H9 (cell line): ENCODE results near the gene IGBP1. TPM values are rescaled to one million over a fixed set of nuclear protein-coding genes. Genes with fewer than 3 reads are reported as not detected.

Source experiments
- DNase-seq: peaks from one replicate; pipeline ENCODE4 v3.0.0-alpha.2; 2017
- H2AFZ ChIP-seq: one replicate; pipeline ENCODE4 v1.6.1; 2013; ENCODE audit warnings: mild to moderate bottlenecking, low read length, control low read depth, moderate library complexity
- H2AK5ac ChIP-seq: 2 replicates; pipeline ENCODE4 v1.6.1; 2013; ENCODE audit warnings: low read length, control low read depth, mixed read lengths; ENCODE audit not compliant: insufficient read length
- H2BK120ac ChIP-seq: one replicate; pipeline ENCODE4 v1.6.1; 2013; ENCODE audit warnings: low read depth, mild to moderate bottlenecking, low read length, control low read depth, inconsistent platforms; ENCODE audit not compliant: poor library complexity, severe bottlenecking
- H2BK12ac ChIP-seq: 2 replicates; pipeline ENCODE4 v1.6.1; 2013; ENCODE audit warnings: low read length, control low read depth, mixed read lengths, low read depth; ENCODE audit not compliant: insufficient read length
- H2BK15ac ChIP-seq: 2 replicates; pipeline ENCODE4 v1.6.1; 2013; ENCODE audit warnings: low read depth, low read length, control low read depth
- H2BK20ac ChIP-seq: one replicate; pipeline ENCODE4 v1.6.1; 2013; ENCODE audit warnings: low read depth, mild to moderate bottlenecking, low read length, control low read depth, inconsistent platforms; ENCODE audit not compliant: poor library complexity, severe bottlenecking
- H2BK5ac ChIP-seq: 2 replicates; pipeline ENCODE4 v1.6.1; 2013; ENCODE audit warnings: low read length, control low read depth, mixed read lengths; ENCODE audit not compliant: insufficient read length
- H3K14ac ChIP-seq: 2 replicates; pipeline ENCODE4 v1.6.1; 2013; ENCODE audit warnings: low read length, control low read depth; ENCODE audit not compliant: insufficient read depth
- H3K18ac ChIP-seq: 2 replicates; pipeline ENCODE4 v1.6.1; 2013; ENCODE audit warnings: low read depth, mild to moderate bottlenecking, mixed read lengths, low read length, control low read depth; ENCODE audit not compliant: insufficient read length
- H3K23ac ChIP-seq: 2 replicates; pipeline ENCODE4 v1.6.1; 2013; ENCODE audit warnings: low read length, control low read depth, mixed read lengths, low read depth; ENCODE audit not compliant: insufficient read length
- H3K23me2 ChIP-seq: 2 replicates; pipeline ENCODE4 v1.6.1; 2013; ENCODE audit warnings: low read depth, mild to moderate bottlenecking, mixed read lengths, low read length, control low read depth; ENCODE audit not compliant: insufficient read length, poor library complexity, severe bottlenecking
- H3K27ac ChIP-seq: 2 replicates; pipeline ENCODE4 v1.5.1; 2013; ENCODE audit warnings: low read length, control low read depth, mixed read lengths, low read depth; ENCODE audit not compliant: insufficient read length
- H3K27me3 ChIP-seq: 2 replicates; pipeline ENCODE4 v1.6.1; 2013; ENCODE audit warnings: low read length, control low read depth, inconsistent platforms; ENCODE audit not compliant: insufficient read depth
- H3K4ac ChIP-seq: 2 replicates; pipeline ENCODE4 v1.6.1; 2013; ENCODE audit warnings: low read depth, mild to moderate bottlenecking, control low read depth, inconsistent platforms, low read length, moderate library complexity
- H3K4me1 ChIP-seq: 2 replicates; pipeline ENCODE4 v1.6.1; 2013; ENCODE audit warnings: low read length, control low read depth, inconsistent platforms; ENCODE audit not compliant: insufficient read depth
- H3K4me2 ChIP-seq: 2 replicates; pipeline ENCODE4 v1.6.1; 2013; ENCODE audit warnings: low read length, control low read depth, mixed read lengths; ENCODE audit not compliant: insufficient read length, insufficient read depth
- H3K56ac ChIP-seq: 2 replicates; pipeline ENCODE4 v1.6.1; 2013; ENCODE audit warnings: low read depth, mild to moderate bottlenecking, mixed read lengths, low read length, control low read depth; ENCODE audit not compliant: insufficient read length
- H3K79me1 ChIP-seq: 2 replicates; pipeline ENCODE4 v1.6.1; 2013; ENCODE audit warnings: low read depth, mild to moderate bottlenecking, moderate library complexity, low read length, control low read depth, inconsistent platforms; ENCODE audit not compliant: insufficient read depth, poor library complexity, severe bottlenecking
- H3K79me2 ChIP-seq: 2 replicates; pipeline ENCODE4 v1.6.1; 2013; ENCODE audit warnings: low read length, control low read depth, inconsistent platforms; ENCODE audit not compliant: insufficient read depth
- H3K9ac ChIP-seq: 2 replicates; pipeline ENCODE4 v1.6.1; 2013; ENCODE audit warnings: low read length, control low read depth, mixed read lengths; ENCODE audit not compliant: insufficient read length; ENCODE audit errors: extremely low read depth
- H3K9me3 ChIP-seq: one replicate; pipeline ENCODE4 v1.6.1; 2013; ENCODE audit warnings: low read depth, low read length, inconsistent platforms; ENCODE audit not compliant: control insufficient read depth
- H3T11ph ChIP-seq: one replicate; pipeline ENCODE4 v1.6.1; 2013; ENCODE audit warnings: mild to moderate bottlenecking, low read length, control low read depth, inconsistent platforms
- H4K20me1 ChIP-seq: one replicate; pipeline ENCODE4 v1.6.1; 2013; ENCODE audit not compliant: control insufficient read depth, insufficient read length, insufficient read depth
- H4K5ac ChIP-seq: 2 replicates; pipeline ENCODE4 v1.6.1; 2013; ENCODE audit warnings: low read depth, mild to moderate bottlenecking, mixed read lengths, low read length, control low read depth; ENCODE audit not compliant: insufficient read length
- H4K8ac ChIP-seq: replicated peaks from 2 replicates; pipeline ENCODE4 v1.6.1; 2013; ENCODE audit warnings: low read length, control low read depth, mixed read lengths, low read depth; ENCODE audit not compliant: insufficient read length
- H4K91ac ChIP-seq: 2 replicates; pipeline ENCODE4 v1.6.1; 2013; ENCODE audit warnings: low read depth, mild to moderate bottlenecking, moderate library complexity, mixed read lengths, low read length, control low read depth; ENCODE audit not compliant: insufficient read length
- H3K27ac Mint-ChIP-seq, 3 experiments: 2 replicates in 2 of 3; 3 replicates in 1 of 3; pipeline ENCODE4 v1.8.0; 2020 to 2021; ENCODE audit warnings: mixed read lengths in 3 of 3, mild to moderate bottlenecking in 1 of 3, moderate library complexity in 1 of 3
- H3K27me3 Mint-ChIP-seq: 2 replicates; pipeline ENCODE4 v1.8.0; 2021; ENCODE audit warnings: low read depth, mild to moderate bottlenecking, moderate library complexity, mixed read lengths
- H3K36me3 Mint-ChIP-seq, 3 experiments: 2 replicates in 2 of 3; 3 replicates in 1 of 3; pipeline ENCODE4 v1.8.0; 2020 to 2021; ENCODE audit warnings: low read depth in 3 of 3, mixed read lengths in 3 of 3; ENCODE audit not compliant: insufficient read depth in 1 of 3
- H3K4me1 Mint-ChIP-seq, 2 experiments: 2 replicates each; pipeline ENCODE4 v1.8.0; 2020; ENCODE audit warnings: mixed read lengths in 2 of 2
- H3K4me3 Mint-ChIP-seq, 2 experiments: 2 replicates in 1 of 2; 3 replicates in 1 of 2; pipeline ENCODE4 v1.8.0; 2020 to 2021; ENCODE audit warnings: mild to moderate bottlenecking in 2 of 2, mixed read lengths in 2 of 2, moderate library complexity in 1 of 2
- H3K9me3 Mint-ChIP-seq, 2 experiments: 2 replicates in 1 of 2; 3 replicates in 1 of 2; pipeline ENCODE4 v1.8.0; 2020; ENCODE audit warnings: mild to moderate bottlenecking in 2 of 2, mixed read lengths in 2 of 2, moderate library complexity in 1 of 2
- CTCF ChIP-seq: fragments of 200-600 bp; sonication (generic); conservative IDR thresholded peaks from 3 replicates; pipeline ENCODE4 v1.8.0; 2021; ENCODE audit warnings: antibody characterized with exemption, mild to moderate bottlenecking
- WGBS: extraction: QIAGEN DNeasy Blood & Tissue Kit; methylation state at CpG from one replicate; pipeline ENCODE4 v1.1.7; 2013; ENCODE audit warnings: missing lambda C conversion rate, low lambda C conversion rate, mixed read lengths; ENCODE audit not compliant: insufficient read length; ENCODE audit errors: extremely low coverage; 5-methylcytosine and 5-hydroxymethylcytosine counted together
- total RNA-seq: library from RNA; stranded (reverse); gene quantifications from 2 replicates; pipeline ENCODE4 v1.2.1, GENCODE V29; 2021

IGBP1 gene
- total RNA-seq, 1 experiment from 2014 or later, result 45.0 TPM

GRCh38 chrX:70169281-70169680, 36.0 kb downstream of the IGBP1 start:
- no peak overlapping the region for H3K9ac ChIP-seq
- H3K23ac ChIP-seq, result no peak overlapping the region
- H3K14ac ChIP-seq, result no peak overlapping the region
- H2BK12ac ChIP-seq, result no peak overlapping the region
- H3K4me1 ChIP-seq, result no peaks in the 10 kb centered on the region; the same call in 1 of the 2 replicates
- H3K56ac ChIP-seq, result no peak overlapping the region
- no CpG with 5 or more reads among the region's 7 CpGs for WGBS
- no peaks in the 10 kb centered on the region for H3K79me2 ChIP-seq
- no peaks in the 10 kb centered on the region for H3K23me2 ChIP-seq
- no peaks in the 10 kb centered on the region; the same call in 1 of the 2 replicates for H3K27me3 Mint-ChIP-seq
- H2BK15ac ChIP-seq, result no peak overlapping the region
- peaks cover 10 to 26% (median 14%) of the 10 kb centered on the region in 3 experiments for H3K36me3 Mint-ChIP-seq
- H3K27me3 ChIP-seq, result no peaks in the 10 kb centered on the region
- no peak overlapping the region; a peak in 2 of 5 replicates for H3K4me3 Mint-ChIP-seq
- H4K91ac ChIP-seq, result no peak overlapping the region
- peak overlapping the region; percentile 47 for H3K4me2 ChIP-seq
- peaks cover 57 to 64% of the 10 kb centered on the region in 2 experiments for H3K4me1 Mint-ChIP-seq
- H3K27ac Mint-ChIP-seq, result peak overlapping the region in 1 of 3 experiments; percentile 47; a peak in 1 of 7 replicates
- no peak overlapping the region for H2AK5ac ChIP-seq
- H3K79me1 ChIP-seq, result no peaks in the 10 kb centered on the region
- no peak overlapping the region for H2BK120ac ChIP-seq
- no peak overlapping the region for H3T11ph ChIP-seq
- H3K27ac ChIP-seq, result no peak overlapping the region
- no peak overlapping the region for H2BK5ac ChIP-seq
- peaks cover 40% of the 10 kb centered on the region for H3K9me3 ChIP-seq
- H2AFZ ChIP-seq, result peak overlapping the region; percentile 26
- H3K9me3 Mint-ChIP-seq, result peaks cover 71 to 90% of the 10 kb centered on the region in 2 experiments
- no peak overlapping the region for H3K18ac ChIP-seq
- no peak for TF ChIP-seq CTCF
- no peak overlapping the region for H3K4ac ChIP-seq
- no peak overlapping the region for H4K8ac ChIP-seq
- DNase-seq, result no peak
- H2BK20ac ChIP-seq, result no peak overlapping the region
- no peaks in the 10 kb centered on the region for H4K20me1 ChIP-seq
- H4K5ac ChIP-seq, result no peak overlapping the region
